PFSK-1 (cell line): Measurements from ENCODE around the gene GRIFIN.

Source experiments
- POLR2AphosphoS5 ChIP-seq: IDR thresholded peaks from 2 replicates; pipeline ENCODE4 v1.6.1; 2012; ENCODE audit warnings: low read depth, mild to moderate bottlenecking, control low read depth, low read length, moderate library complexity
- SIN3A ChIP-seq: IDR thresholded peaks from 2 replicates; pipeline ENCODE4 v1.6.1; 2012; ENCODE audit warnings: mild to moderate bottlenecking, low read length, moderate library complexity, borderline replicate concordance; ENCODE audit not compliant: insufficient read depth
- TAF1 ChIP-seq: IDR thresholded peaks from 2 replicates; pipeline ENCODE4 v1.6.1; 2012; ENCODE audit warnings: low read length, control low read depth, borderline replicate concordance; ENCODE audit not compliant: insufficient read depth

GRCh38 chr7:2459674-2460073, 16.5 kb downstream of the GRIFIN start:
- TF ChIP-seq TAF1: no peak
- TF ChIP-seq POLR2AphosphoS5: no peak
- no peak for TF ChIP-seq SIN3A
